Esophagus squamous epithelium (tissue), 4 donors: ENCODE results near the gene PRKCA.

Source experiments
- CTCF ChIP-seq, 6 experiments: fragments of 450-650 bp in 4 of 6; fragments of 200-600 bp in 2 of 6; sonication (generic) in 2 of 6; IDR thresholded peaks; one replicate each; pipeline ENCODE4 v1.5.1; 2016 to 2019; ENCODE audit warnings: antibody characterized with exemption in 6 of 6, mild to moderate bottlenecking in 4 of 6, moderate library complexity in 4 of 6
- POLR2A ChIP-seq, 4 donors: fragments of 450-650 bp; IDR thresholded peaks; one replicate each; pipeline ENCODE4 v1.6.1; 2017; ENCODE audit warnings: antibody characterized with exemption in 4 of 4, mild to moderate bottlenecking in 4 of 4, moderate library complexity in 3 of 4

GRCh38 chr17:66480802-66481201 lies 178.4 kb downstream of the PRKCA start:
- TF ChIP-seq CTCF (IDR thresholded peaks at IDR 0.05) (no peak), POLR2A (IDR thresholded peaks at IDR 0.05) (no peak)
